Activated CD4-positive, alpha-beta T cell treated with anti-CD3 and anti-CD28 coated beads, Interleukin-2, amount 10 ng/mL, durations not matched to agents 24 days and 14 days (primary cell): ENCODE data around the gene NKX6-1. TPM values are rescaled to one million over a fixed set of nuclear protein-coding genes. Genes with fewer than 3 reads are reported as not detected.

Source experiments
- DNase-seq: peaks from one replicate; pipeline ENCODE4 v3.0.0; 2022
- H3K27ac Mint-ChIP-seq: one replicate; pipeline ENCODE4 v1.8.0; 2022; ENCODE audit warnings: mild to moderate bottlenecking, mixed read lengths
- H3K27me3 Mint-ChIP-seq: one replicate; pipeline ENCODE4 v1.8.0; 2022; ENCODE audit warnings: mixed read lengths
- H3K36me3 Mint-ChIP-seq: one replicate; pipeline ENCODE4 v1.8.0; 2022; ENCODE audit warnings: low read depth, mild to moderate bottlenecking, mixed read lengths
- H3K4me1 Mint-ChIP-seq: one replicate; pipeline ENCODE4 v1.8.0; 2021; ENCODE audit warnings: mixed read lengths
- H3K4me3 Mint-ChIP-seq: one replicate; pipeline ENCODE4 v1.8.0; 2022; ENCODE audit warnings: mild to moderate bottlenecking, moderate library complexity, mixed read lengths
- H3K9me3 Mint-ChIP-seq: one replicate; pipeline ENCODE4 v1.8.0; 2021; ENCODE audit warnings: mixed read lengths
- intact Hi-C: fragments of 100-400 bp; cut with micrococcal nuclease; formaldehyde crosslinking; loops from one replicate; pipeline ENCODE4 v1.15.1; 2023
- total RNA-seq: library from RNA; stranded (reverse); gene quantifications from 2 replicates; pipeline ENCODE4 v1.2.3, GENCODE V29; 2022

NKX6-1 gene
- total RNA-seq, 1 donor from 2014 or later = not detected

GRCh38 chr4:84503495-84504437 lies 4.7 kb upstream of the NKX6-1 start:
- DNase-seq = peak; percentile 75
- no peak overlapping the region for H3K4me3 Mint-ChIP-seq

GRCh38 chr4:84502955-84503373 lies 3.9 kb upstream of the NKX6-1 start:
- intact Hi-C loops = no loop called here
- H3K4me1 Mint-ChIP-seq = peaks cover 9% of the 10 kb centered on the region
- H3K36me3 Mint-ChIP-seq = peaks cover 7% of the 10 kb centered on the region
- H3K27ac Mint-ChIP-seq = no peak overlapping the region
- H3K9me3 Mint-ChIP-seq = peaks cover 7% of the 10 kb centered on the region
- no peak overlapping the region for H3K4me3 Mint-ChIP-seq
- no peak for DNase-seq
- peaks cover 70% of the 10 kb centered on the region for H3K27me3 Mint-ChIP-seq

More at GRCh38 chr4:84503495-84504437, 4.7 kb upstream of the NKX6-1 start:
- peaks cover 7% of the 10 kb centered on the region for H3K9me3 Mint-ChIP-seq
- H3K27ac Mint-ChIP-seq = no peak overlapping the region
- intact Hi-C loops = loop anchor here (2.0 kb wide), 1 partner anchor 859 kb away; no protein-coding TSS in a partner anchor
- peaks cover 3% of the 10 kb centered on the region for H3K36me3 Mint-ChIP-seq
- H3K27me3 Mint-ChIP-seq = peaks cover 70% of the 10 kb centered on the region
- peaks cover 5% of the 10 kb centered on the region for H3K4me1 Mint-ChIP-seq

GRCh38 chr4:84502333-84502954 lies 3.4 kb upstream of the NKX6-1 start:
- Mint-ChIP-seq H3K4me1 (peaks cover 9% of the 10 kb centered on the region), H3K36me3 (peaks cover 7% of the 10 kb centered on the region), H3K9me3 (peaks cover 7% of the 10 kb centered on the region), H3K4me3 (no peak overlapping the region), H3K27me3 (peaks cover 67% of the 10 kb centered on the region), H3K27ac (peak overlapping the region; percentile 29)
- no peak for DNase-seq
- intact Hi-C loops = no loop called here

- Mint-ChIP-seq H3K36me3 (peaks cover 7% of the 10 kb centered on the region), H3K27ac (peak overlapping the region; percentile 29), H3K4me1 (peaks cover 9% of the 10 kb centered on the region), H3K27me3 (peaks cover 73% of the 10 kb centered on the region), H3K9me3 (peaks cover 7% of the 10 kb centered on the region), H3K4me3 (no peak overlapping the region)
- DNase-seq = no peak
- intact Hi-C loops = no loop called here
Measured at GRCh38 chr4:84501721-84502267, 2.7 kb upstream of the NKX6-1 start.

- H3K9me3 Mint-ChIP-seq = peaks cover 7% of the 10 kb centered on the region
- no peak overlapping the region for H3K27ac Mint-ChIP-seq
- peaks cover 11% of the 10 kb centered on the region for H3K4me1 Mint-ChIP-seq
- peaks cover 78% of the 10 kb centered on the region for H3K27me3 Mint-ChIP-seq
- H3K4me3 Mint-ChIP-seq = no peak overlapping the region
- intact Hi-C loops = no loop called here
- H3K36me3 Mint-ChIP-seq = peaks cover 7% of the 10 kb centered on the region
- DNase-seq = no peak
Measured at GRCh38 chr4:84501202-84501503, 2.1 kb upstream of the NKX6-1 start.

- Mint-ChIP-seq H3K4me3 (no peak overlapping the region), H3K27me3 (peaks cover 82% of the 10 kb centered on the region), H3K9me3 (peaks cover 8% of the 10 kb centered on the region), H3K27ac (no peak overlapping the region), H3K4me1 (peaks cover 11% of the 10 kb centered on the region), H3K36me3 (peaks cover 7% of the 10 kb centered on the region)
- intact Hi-C loops = no loop called here
- DNase-seq = no peak
Measured at GRCh38 chr4:84500386-84501201, 1.5 kb upstream of the NKX6-1 start.

GRCh38 chr4:84499624-84499982 lies 511 bp upstream of the NKX6-1 start:
- Mint-ChIP-seq H3K27me3 (peaks cover 86% of the 10 kb centered on the region), H3K9me3 (peaks cover 13% of the 10 kb centered on the region), H3K4me1 (peaks cover 11% of the 10 kb centered on the region), H3K4me3 (peak overlapping the region; percentile 18), H3K36me3 (peaks cover 7% of the 10 kb centered on the region), H3K27ac (no peak overlapping the region)
- no peak for DNase-seq
- intact Hi-C loops = loop anchor here (5.0 kb wide), 1 partner anchor 468 kb away; the partner anchor contains the start of gene WDFY3

GRCh38 chr4:84498203-84498934 lies 723 bp downstream of the NKX6-1 start:
- peak; percentile 69 for DNase-seq

GRCh38 chr4:84497504-84498202 lies 1.4 kb downstream of the NKX6-1 start:
- DNase-seq = no peak
- intact Hi-C loops = loop anchor here (1.0 to 5.0 kb wide), 2 partner anchors 16 to 470 kb away; partner anchors contain the start of gene WDFY3
- Mint-ChIP-seq H3K4me3 (no peak overlapping the region), H3K9me3 (peaks cover 16% of the 10 kb centered on the region), H3K4me1 (peaks cover 9% of the 10 kb centered on the region), H3K27me3 (peaks cover 85% of the 10 kb centered on the region), H3K36me3 (peaks cover 7% of the 10 kb centered on the region), H3K27ac (no peak overlapping the region)

More at GRCh38 chr4:84498203-84498934, 723 bp downstream of the NKX6-1 start:
- H3K36me3 Mint-ChIP-seq = peaks cover 7% of the 10 kb centered on the region
- H3K27me3 Mint-ChIP-seq = peaks cover 88% of the 10 kb centered on the region
- peak overlapping the region; percentile 81 for H3K27ac Mint-ChIP-seq
- peaks cover 9% of the 10 kb centered on the region for H3K4me1 Mint-ChIP-seq
- intact Hi-C loops = loop anchor here (1.0 to 5.0 kb wide), 2 partner anchors 17 to 469 kb away; partner anchors contain the start of gene WDFY3
- peaks cover 16% of the 10 kb centered on the region for H3K9me3 Mint-ChIP-seq
- peak overlapping the region; percentile 72 for H3K4me3 Mint-ChIP-seq

- Mint-ChIP-seq H3K27ac (peak overlapping the region; percentile 48), H3K4me1 (peaks cover 9% of the 10 kb centered on the region), H3K9me3 (peaks cover 16% of the 10 kb centered on the region), H3K36me3 (peaks cover 7% of the 10 kb centered on the region), H3K4me3 (no peak overlapping the region), H3K27me3 (peaks cover 83% of the 10 kb centered on the region)
- DNase-seq = no peak
- intact Hi-C loops = loop anchor here (1.0 to 5.0 kb wide), 2 partner anchors 86 to 470 kb away; partner anchors contain the start of genes CDS1 and WDFY3
Measured at GRCh38 chr4:84496706-84497503, 2.2 kb downstream of the NKX6-1 start.

GRCh38 chr4:84496331-84496705 lies 2.8 kb downstream of the NKX6-1 start:
- Mint-ChIP-seq H3K27ac (no peak overlapping the region), H3K4me3 (no peak overlapping the region), H3K9me3 (peaks cover 16% of the 10 kb centered on the region), H3K36me3 (peaks cover 6% of the 10 kb centered on the region), H3K4me1 (peaks cover 9% of the 10 kb centered on the region), H3K27me3 (peaks cover 83% of the 10 kb centered on the region)
- no peak for DNase-seq
- intact Hi-C loops = loop anchor here (1.0 to 5.0 kb wide), 2 partner anchors 87 to 471 kb away; partner anchors contain the start of genes CDS1 and WDFY3
